K562 (cell line): ENCODE measurements around the gene FAM174C. TPM values are rescaled to one million over a fixed set of nuclear protein-coding genes. Genes with fewer than 3 reads are reported as not detected.

Experiments used
- E2F6 ChIP-seq, 2 experiments: IDR thresholded peaks; 2 replicates each; pipeline ENCODE4 v1.6.1; 2011; ENCODE audit warnings: borderline replicate concordance in 1 of 2, control low read depth in 1 of 2, low read depth in 1 of 2, low read length in 1 of 2, mild to moderate bottlenecking in 1 of 2, mixed read lengths in 1 of 2, moderate library complexity in 1 of 2; ENCODE audit not compliant: insufficient read depth in 1 of 2, insufficient read length in 1 of 2, poor library complexity in 1 of 2, severe bottlenecking in 1 of 2; ENCODE audit errors: extremely low read depth in 1 of 2
- LARP7 ChIP-seq: fragments of 450-650 bp; IDR thresholded peaks from 2 replicates; pipeline ENCODE4 v1.6.1; 2016
- MLX ChIP-seq, 2 experiments: fragments of 450-650 bp in 1 of 2; sonication (generic) in 1 of 2; formaldehyde crosslinking; conservative IDR thresholded peaks; 2 replicates each; pipeline versions ENCODE4 v1.4.0 to v1.8.1; 2020 to 2022; ENCODE audit warnings: mild to moderate bottlenecking in 1 of 2, missing genetic modification reagents in 1 of 2
- PHTF2 ChIP-seq: fragments of 250-450 bp; sonication (Bioruptor Pico); IDR thresholded peaks from 2 replicates; pipeline ENCODE4 v1.5.0; 2021; ENCODE audit warnings: mild to moderate bottlenecking
- RUNX1 ChIP-seq: sonication (generic); IDR thresholded peaks from 2 replicates; pipeline ENCODE4 v1.6.1; 2016; ENCODE audit warnings: antibody characterized with exemption, low read depth
- TAF1 ChIP-seq: IDR thresholded peaks from 2 replicates; pipeline ENCODE4 v1.6.1; 2011; ENCODE audit warnings: mild to moderate bottlenecking, low read length, moderate library complexity; ENCODE audit not compliant: insufficient read depth, control insufficient read depth, severe bottlenecking; ENCODE audit errors: extremely low read depth
- USF2 ChIP-seq: sonication (generic); formaldehyde crosslinking; IDR thresholded peaks from 2 replicates; pipeline ENCODE4 v1.5.0; 2020; ENCODE audit warnings: missing genetic modification reagents
- ZBTB7A ChIP-seq: IDR thresholded peaks from 2 replicates; pipeline ENCODE4 v1.6.1; 2011; ENCODE audit warnings: low read depth, mild to moderate bottlenecking, low read length, moderate library complexity, borderline replicate concordance; ENCODE audit not compliant: control insufficient read depth
- ZNF274 ChIP-seq: IDR thresholded peaks from 2 replicates; pipeline ENCODE4 v1.6.1; 2011; ENCODE audit warnings: low read depth, mild to moderate bottlenecking, low read length, moderate library complexity, borderline replicate concordance
- polyA plus RNA-seq, 8 experiments: library from polyadenylated mRNA; depleted of rRNA in 4 of 8; stranded (reverse) in 5 of 8; unstranded in 3 of 8; fragments of >200 nt; fragmentation: Nextera tagmentation in 2 of 8; fragmentation: Illumina TruSeq in 1 of 8; extraction: Ambion mirVana in 2 of 8; extraction: Trizol in 1 of 8; gene quantifications; 2 replicates each; pipeline versions ENCODE4 v1.2.1 to v1.2.3, GENCODE V29; 2011 to 2014; ENCODE audit warnings: inconsistent platforms in 1 of 8, missing spikeins in 1 of 8
- total RNA-seq, 7 experiments: library from RNA; depleted of rRNA in 6 of 7; stranded (reverse); fragments of >200 nt in 6 of 7; fragmentation: Illumina TruSeq in 2 of 7; extraction: Trizol in 2 of 7; gene quantifications; 2 replicates each; pipeline versions ENCODE4 v1.2.1 to v1.2.3, GENCODE V29; 2011 to 2021; ENCODE audit warnings: low replicate concordance in 1 of 7
- TF ChIP-seq, protein P1 (sequence below): sonication (generic); formaldehyde crosslinking; IDR thresholded peaks from 2 replicates; pipeline ENCODE4 v1.9.0; 2022; ENCODE audit warnings: mild to moderate bottlenecking, missing genetic modification reagents
- TF ChIP-seq, protein P2 (sequence below): sonication (generic); formaldehyde crosslinking; IDR thresholded peaks from 2 replicates; pipeline ENCODE4 v1.8.0; 2022; ENCODE audit warnings: missing genetic modification reagents, mild to moderate bottlenecking, borderline replicate concordance
- TF ChIP-seq, protein P3 (sequence below), 2 experiments: fragments of 450-650 bp; conservative IDR thresholded peaks; 2 replicates each; pipeline ENCODE4 v1.6.1; 2017; ENCODE audit warnings: mild to moderate bottlenecking in 2 of 2, moderate library complexity in 2 of 2
- TF ChIP-seq, protein P4 (sequence below): fragments of 450-650 bp; formaldehyde crosslinking; conservative IDR thresholded peaks from 2 replicates; pipeline ENCODE4 v1.4.0; 2022; ENCODE audit warnings: mild to moderate bottlenecking, missing genetic modification characterization

The FAM174C gene
- total and polyA plus RNA-seq, 9 of the 15 experiments (the other 6 are each of a cell fraction or from before 2014, with no cell fraction given) = 0.66 to 89.6 (median 20.3) TPM

DNA sequence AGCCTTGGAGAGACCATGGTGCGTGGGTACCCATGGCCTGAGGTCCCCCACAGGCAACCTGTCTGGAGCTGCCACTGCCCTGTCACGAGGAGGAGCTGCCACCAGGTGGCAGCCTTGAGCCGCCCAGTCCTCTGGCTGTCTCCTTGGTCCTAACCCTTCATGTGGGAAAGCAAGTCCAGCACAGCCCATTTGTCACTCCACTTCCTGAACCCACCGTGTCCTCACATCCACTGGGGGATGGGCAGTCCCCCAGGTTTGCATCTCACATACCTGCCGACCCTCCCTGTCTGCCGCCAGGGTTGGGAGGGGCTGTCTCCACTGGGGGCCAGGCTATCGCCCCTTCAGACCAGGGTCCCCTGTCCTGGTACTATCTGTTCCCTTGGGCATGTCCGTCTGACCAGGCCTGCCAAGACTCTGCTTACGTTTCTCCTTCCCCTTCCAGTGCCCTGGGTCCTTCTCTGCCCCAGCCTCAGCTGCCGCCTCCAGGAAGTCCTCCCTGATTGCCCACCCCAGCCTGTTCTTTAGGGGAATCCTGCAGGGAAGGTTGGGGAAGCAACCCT, 4.5 kb downstream of the FAM174C start (continued):
- TF ChIP-seq E2F6 (IDR thresholded peaks at IDR 0.05; ENCODE audit: borderline replicate concordance in 1 of 2, extremely low read depth in 1 of 2, insufficient read depth in 1 of 2, insufficient read length in 1 of 2, low read depth in 1 of 2, low read length in 1 of 2, poor library complexity in 1 of 2, severe bottlenecking in 1 of 2) (peak in 1 of 2 experiments; percentile 11), MLX (CRISPR knock-in tag; conservative IDR thresholded peaks at IDR 0.05) (0 out of 4 replicates have a peak, but pooled peaks of 1 of the 2 experiments have one; percentile 33), ZBTB7A (0 out of 2 replicates have a peak, but pooled peaks have one; percentile 42), PHTF2 (CRISPR knock-in tag) (no peak), ZNF274 (no peak), USF2 (CRISPR knock-in tag) (no peak; the same call in 1 of the 2 replicates), TAF1 (no peak), RUNX1 (0 out of 2 replicates have a peak, but pooled peaks have one; percentile 51), LARP7 (peak; percentile 58; the same call in 1 of the 2 replicates)
- TF ChIP-seq, protein P1, sequence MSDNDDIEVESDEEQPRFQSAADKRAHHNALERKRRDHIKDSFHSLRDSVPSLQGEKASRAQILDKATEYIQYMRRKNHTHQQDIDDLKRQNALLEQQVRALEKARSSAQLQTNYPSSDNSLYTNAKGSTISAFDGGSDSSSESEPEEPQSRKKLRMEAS (CRISPR knock-in tag) = peak; percentile 74
- TF ChIP-seq, protein P2, sequence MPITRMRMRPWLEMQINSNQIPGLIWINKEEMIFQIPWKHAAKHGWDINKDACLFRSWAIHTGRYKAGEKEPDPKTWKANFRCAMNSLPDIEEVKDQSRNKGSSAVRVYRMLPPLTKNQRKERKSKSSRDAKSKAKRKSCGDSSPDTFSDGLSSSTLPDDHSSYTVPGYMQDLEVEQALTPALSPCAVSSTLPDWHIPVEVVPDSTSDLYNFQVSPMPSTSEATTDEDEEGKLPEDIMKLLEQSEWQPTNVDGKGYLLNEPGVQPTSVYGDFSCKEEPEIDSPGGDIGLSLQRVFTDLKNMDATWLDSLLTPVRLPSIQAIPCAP (CRISPR knock-in tag) = no peak
- TF ChIP-seq, protein P3, sequence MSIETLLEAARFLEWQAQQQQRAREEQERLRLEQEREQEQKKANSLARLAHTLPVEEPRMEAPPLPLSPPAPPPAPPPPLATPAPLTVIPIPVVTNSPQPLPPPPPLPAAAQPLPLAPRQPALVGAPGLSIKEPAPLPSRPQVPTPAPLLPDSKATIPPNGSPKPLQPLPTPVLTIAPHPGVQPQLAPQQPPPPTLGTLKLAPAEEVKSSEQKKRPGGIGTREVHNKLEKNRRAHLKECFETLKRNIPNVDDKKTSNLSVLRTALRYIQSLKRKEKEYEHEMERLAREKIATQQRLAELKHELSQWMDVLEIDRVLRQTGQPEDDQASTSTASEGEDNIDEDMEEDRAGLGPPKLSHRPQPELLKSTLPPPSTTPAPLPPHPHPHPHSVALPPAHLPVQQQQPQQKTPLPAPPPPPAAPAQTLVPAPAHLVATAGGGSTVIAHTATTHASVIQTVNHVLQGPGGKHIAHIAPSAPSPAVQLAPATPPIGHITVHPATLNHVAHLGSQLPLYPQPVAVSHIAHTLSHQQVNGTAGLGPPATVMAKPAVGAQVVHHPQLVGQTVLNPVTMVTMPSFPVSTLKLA (conservative IDR thresholded peaks at IDR 0.05) = peak; percentile 46 to 53; a peak in 3 of 4 replicates
- TF ChIP-seq, protein P4, sequence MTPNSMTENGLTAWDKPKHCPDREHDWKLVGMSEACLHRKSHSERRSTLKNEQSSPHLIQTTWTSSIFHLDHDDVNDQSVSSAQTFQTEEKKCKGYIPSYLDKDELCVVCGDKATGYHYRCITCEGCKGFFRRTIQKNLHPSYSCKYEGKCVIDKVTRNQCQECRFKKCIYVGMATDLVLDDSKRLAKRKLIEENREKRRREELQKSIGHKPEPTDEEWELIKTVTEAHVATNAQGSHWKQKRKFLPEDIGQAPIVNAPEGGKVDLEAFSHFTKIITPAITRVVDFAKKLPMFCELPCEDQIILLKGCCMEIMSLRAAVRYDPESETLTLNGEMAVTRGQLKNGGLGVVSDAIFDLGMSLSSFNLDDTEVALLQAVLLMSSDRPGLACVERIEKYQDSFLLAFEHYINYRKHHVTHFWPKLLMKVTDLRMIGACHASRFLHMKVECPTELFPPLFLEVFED (CRISPR knock-in tag) = 0 out of 2 replicates have a peak, but pooled peaks have one; percentile 24
